Measurements from ENCODE around the gene USE1.

USE1 gene

DNA sequence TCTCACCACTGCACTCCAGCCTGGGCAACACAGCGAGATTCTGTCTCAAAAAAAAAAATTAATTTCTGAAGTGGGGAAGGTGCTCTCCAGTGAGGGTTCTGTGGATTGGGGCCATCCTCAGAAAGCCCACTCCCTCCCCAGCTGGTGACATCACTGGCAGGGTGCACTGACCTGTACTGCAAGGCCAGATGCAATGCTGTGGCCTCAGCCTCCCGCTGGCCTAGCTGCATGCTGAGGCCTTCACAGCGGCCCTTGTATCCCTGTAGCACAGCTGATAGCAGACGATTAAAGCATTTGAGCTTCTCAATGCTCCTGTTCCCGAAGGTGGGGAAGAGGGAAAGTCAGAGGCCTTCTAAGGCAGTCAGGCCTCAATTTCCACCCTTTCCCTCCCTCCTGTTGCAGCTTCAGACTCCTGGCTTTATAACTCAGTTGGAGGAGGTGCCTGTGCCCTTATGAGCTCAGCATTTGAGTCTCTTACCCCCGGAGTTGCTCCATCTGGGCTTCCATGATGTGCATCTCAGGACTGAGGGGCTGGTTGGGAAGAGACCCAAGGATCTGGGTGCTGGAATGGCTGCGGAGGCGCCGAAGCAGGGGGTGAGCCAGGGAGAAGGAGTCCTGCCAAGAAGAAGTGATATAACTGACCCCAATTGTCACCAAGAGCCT, 44.1 kb downstream of the USE1 start:
- Histone ChIP-seq H3K27me3 (ENCODE audit: insufficient read depth, low read depth) (no peaks in the 10 kb centered on the region; the same call in 1 of the 2 replicates), H3K27ac (no peak overlapping the region), H3K4me2 (no peak overlapping the region), H4K20me1 (ENCODE audit: insufficient read depth) (no peaks in the 10 kb centered on the region), H3K79me2 (ENCODE audit: insufficient read depth, low read depth) (no peaks in the 10 kb centered on the region), H2AFZ (ENCODE audit: low read depth) (no peak overlapping the region), H3K9ac (no peak overlapping the region), H3K4me3 (IDR thresholded peaks at IDR 0.05; ENCODE audit: insufficient read depth, low read depth, low read length) (no peak overlapping the region), H3K36me3 (ENCODE audit: insufficient read depth) (no peaks in the 10 kb centered on the region), H3K4me1 (ENCODE audit: low read depth, poor library complexity, severe bottlenecking) (no peaks in the 10 kb centered on the region)
- TF ChIP-seq, protein P1, sequence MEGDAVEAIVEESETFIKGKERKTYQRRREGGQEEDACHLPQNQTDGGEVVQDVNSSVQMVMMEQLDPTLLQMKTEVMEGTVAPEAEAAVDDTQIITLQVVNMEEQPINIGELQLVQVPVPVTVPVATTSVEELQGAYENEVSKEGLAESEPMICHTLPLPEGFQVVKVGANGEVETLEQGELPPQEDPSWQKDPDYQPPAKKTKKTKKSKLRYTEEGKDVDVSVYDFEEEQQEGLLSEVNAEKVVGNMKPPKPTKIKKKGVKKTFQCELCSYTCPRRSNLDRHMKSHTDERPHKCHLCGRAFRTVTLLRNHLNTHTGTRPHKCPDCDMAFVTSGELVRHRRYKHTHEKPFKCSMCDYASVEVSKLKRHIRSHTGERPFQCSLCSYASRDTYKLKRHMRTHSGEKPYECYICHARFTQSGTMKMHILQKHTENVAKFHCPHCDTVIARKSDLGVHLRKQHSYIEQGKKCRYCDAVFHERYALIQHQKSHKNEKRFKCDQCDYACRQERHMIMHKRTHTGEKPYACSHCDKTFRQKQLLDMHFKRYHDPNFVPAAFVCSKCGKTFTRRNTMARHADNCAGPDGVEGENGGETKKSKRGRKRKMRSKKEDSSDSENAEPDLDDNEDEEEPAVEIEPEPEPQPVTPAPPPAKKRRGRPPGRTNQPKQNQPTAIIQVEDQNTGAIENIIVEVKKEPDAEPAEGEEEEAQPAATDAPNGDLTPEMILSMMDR (conservative IDR thresholded peaks at IDR 0.05; ENCODE audit: low read depth, low read length), result no peak

DNA sequence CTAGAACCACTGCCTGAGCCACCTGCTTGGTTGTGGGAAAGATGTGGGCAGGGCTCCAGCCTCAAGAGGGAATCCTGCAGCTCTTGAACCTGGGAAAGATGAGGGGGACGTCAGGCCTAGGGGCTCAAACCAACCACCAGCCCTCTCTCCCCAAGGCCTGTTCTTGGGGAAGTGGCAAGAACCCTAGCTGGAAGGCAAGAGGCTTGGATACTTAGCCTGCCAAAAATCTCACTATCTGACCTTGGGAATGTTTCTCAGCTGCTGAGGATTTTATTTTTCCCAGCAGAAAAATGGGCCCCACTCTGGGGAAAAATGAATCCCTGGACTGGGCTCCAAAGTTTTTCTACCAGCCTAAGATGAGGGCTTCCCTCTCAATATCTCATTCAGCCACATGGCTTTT, 44.8 kb downstream of the USE1 start:
- H2AFZ ChIP-seq (ENCODE audit: low read depth), result no peak overlapping the region
- no peaks in the 10 kb centered on the region for H3K4me1 ChIP-seq (ENCODE audit: low read depth, poor library complexity, severe bottlenecking)
- H3K27ac ChIP-seq, result no peak overlapping the region
- no peaks in the 10 kb centered on the region for H3K79me2 ChIP-seq (ENCODE audit: insufficient read depth, low read depth)
- TF ChIP-seq, protein P1 (conservative IDR thresholded peaks at IDR 0.05; ENCODE audit: low read depth, low read length), result no peak
- no peak overlapping the region for H3K4me3 ChIP-seq (IDR thresholded peaks at IDR 0.05; ENCODE audit: insufficient read depth, low read depth, low read length)
- no peak overlapping the region for H3K9ac ChIP-seq
- no peaks in the 10 kb centered on the region for H3K36me3 ChIP-seq (ENCODE audit: insufficient read depth)
- no peaks in the 10 kb centered on the region for H4K20me1 ChIP-seq (ENCODE audit: insufficient read depth)
- H3K27me3 ChIP-seq (ENCODE audit: insufficient read depth, low read depth), result no peaks in the 10 kb centered on the region; the same call in 1 of the 2 replicates
- H3K4me2 ChIP-seq, result no peak overlapping the region

DNA sequence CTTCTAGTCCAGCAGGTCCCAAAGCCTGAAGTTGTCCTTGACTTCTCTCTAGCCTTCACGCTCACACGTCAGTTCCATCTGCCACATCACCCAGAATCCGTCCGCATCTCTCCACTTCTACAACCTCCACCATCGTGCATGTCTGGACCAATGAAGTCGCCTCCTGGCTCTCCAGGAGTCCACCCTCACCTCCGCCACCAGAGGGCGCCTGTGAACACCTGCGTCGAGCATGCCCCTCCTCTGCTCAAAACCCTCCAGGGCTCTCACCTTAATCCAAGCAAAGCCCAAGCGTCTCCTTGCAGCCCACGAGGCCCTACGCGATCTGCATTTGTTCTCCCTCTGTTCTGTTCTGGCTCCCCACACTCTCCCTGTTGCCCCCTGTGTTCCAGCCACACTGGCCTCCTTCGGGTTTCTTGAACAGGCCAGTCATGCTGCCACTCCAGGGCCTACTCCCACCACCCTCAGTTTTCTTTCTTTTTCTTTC, 45.7 kb downstream of the USE1 start:
- Histone ChIP-seq H3K36me3 (ENCODE audit: insufficient read depth) (no peaks in the 10 kb centered on the region), H3K4me1 (ENCODE audit: low read depth, poor library complexity, severe bottlenecking) (no peaks in the 10 kb centered on the region), H3K27ac (no peak overlapping the region), H3K79me2 (ENCODE audit: insufficient read depth, low read depth) (no peaks in the 10 kb centered on the region), H3K27me3 (ENCODE audit: insufficient read depth, low read depth) (no peaks in the 10 kb centered on the region), H4K20me1 (ENCODE audit: insufficient read depth) (no peaks in the 10 kb centered on the region), H3K9ac (no peak overlapping the region), H3K4me2 (no peak overlapping the region), H3K4me3 (IDR thresholded peaks at IDR 0.05; ENCODE audit: insufficient read depth, low read depth, low read length) (no peak overlapping the region), H2AFZ (ENCODE audit: low read depth) (peak overlapping the region; percentile 69)
- TF ChIP-seq, protein P1 (conservative IDR thresholded peaks at IDR 0.05; ENCODE audit: low read depth, low read length), result peak; percentile 91

DNA sequence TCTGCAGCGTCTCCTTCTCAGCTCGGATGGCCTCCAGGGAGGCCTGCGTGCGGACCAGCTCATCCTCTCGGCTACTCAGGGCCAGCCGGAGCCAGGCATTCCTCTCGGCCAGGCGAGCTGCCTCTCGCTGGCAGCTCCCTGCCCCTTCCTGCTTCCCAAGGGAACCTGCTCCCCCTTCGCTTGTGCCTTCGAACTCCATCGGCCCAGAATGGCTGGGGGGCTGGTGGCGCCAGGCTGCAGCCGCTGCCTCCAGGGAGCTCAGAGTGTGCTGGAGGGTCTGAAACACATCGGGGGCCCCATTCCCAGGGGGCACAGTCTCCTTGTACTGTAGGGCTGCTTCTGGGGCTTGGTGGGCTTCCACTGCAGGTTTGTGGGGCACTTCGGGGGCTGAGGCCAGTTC, 47.4 kb downstream of the USE1 start:
- peaks cover 6% of the 10 kb centered on the region for H3K4me1 ChIP-seq (ENCODE audit: low read depth, poor library complexity, severe bottlenecking)
- H3K4me2 ChIP-seq, result no peak overlapping the region
- H2AFZ ChIP-seq (ENCODE audit: low read depth), result no peak overlapping the region
- no peaks in the 10 kb centered on the region for H3K36me3 ChIP-seq (ENCODE audit: insufficient read depth)
- no peak overlapping the region for H3K9ac ChIP-seq
- no peak overlapping the region for H3K27ac ChIP-seq
- H3K79me2 ChIP-seq (ENCODE audit: insufficient read depth, low read depth), result no peaks in the 10 kb centered on the region
- H3K27me3 ChIP-seq (ENCODE audit: insufficient read depth, low read depth), result no peaks in the 10 kb centered on the region
- TF ChIP-seq, protein P1 (conservative IDR thresholded peaks at IDR 0.05; ENCODE audit: low read depth, low read length), result no peak
- H3K4me3 ChIP-seq (IDR thresholded peaks at IDR 0.05; ENCODE audit: insufficient read depth, low read depth, low read length), result no peak overlapping the region
- no peaks in the 10 kb centered on the region for H4K20me1 ChIP-seq (ENCODE audit: insufficient read depth)

All from KMS-11 (cell line).